Esophagus squamous epithelium (tissue), 5 donors: Measurements from ENCODE around the gene MAD2L1BP. TPM values are rescaled to one million over a fixed set of nuclear protein-coding genes. Genes with fewer than 3 reads are reported as not detected.
A peak's percentile ranks its signal among the peaks of the same experiment; 100 is the strongest.
"Not testable (repeated sequence)": the region's sequence is repeated elsewhere in the genome, so short reads cannot be mapped to it uniquely, and the experiment has no call there.

ENCODE experiments used
- DNase-seq: peaks from one replicate; lab custom pipeline; 2025; lab: John Stamatoyannopoulos, UW
- H3K27ac ChIP-seq, 4 donors: fragments of 200-600 bp; sonication (generic); one replicate each; pipeline ENCODE4 v1.5.1; 2016 to 2019; ENCODE audit warnings: mild to moderate bottlenecking in 1 of 4
- H3K27me3 ChIP-seq, 4 donors: fragments of 200-600 bp; sonication (generic); 1 replicate in 3 of 4; 2 replicates in 1 of 4; pipeline versions ENCODE4 v1.5.1 to v1.6.0; 2017 to 2021; ENCODE audit warnings: antibody characterized with exemption in 1 of 4
- H3K36me3 ChIP-seq, 3 donors: fragments of 200-600 bp; sonication (generic); one replicate each; pipeline ENCODE4 v1.5.1; 2016 to 2019
- H3K4me1 ChIP-seq, 3 donors: fragments of 200-600 bp; sonication (generic); one replicate each; pipeline ENCODE4 v1.5.1; 2017 to 2019
- H3K4me3 ChIP-seq, 4 donors: fragments of 200-600 bp; sonication (generic); 1 replicate in 3 of 4; 2 replicates in 1 of 4; pipeline ENCODE4 v1.5.1; 2016 to 2019; ENCODE audit warnings: mild to moderate bottlenecking in 2 of 4, moderate library complexity in 1 of 4
- H3K9me3 ChIP-seq, 3 donors: fragments of 200-600 bp; sonication (generic); one replicate each; pipeline ENCODE4 v1.5.1; 2016 to 2019
- POLR2A ChIP-seq, 4 donors: fragments of 450-650 bp; IDR thresholded peaks; one replicate each; pipeline ENCODE4 v1.6.1; 2017; ENCODE audit warnings: antibody characterized with exemption in 4 of 4, mild to moderate bottlenecking in 4 of 4, moderate library complexity in 3 of 4
- WGBS, 2 donors: methylation state at CpG; one replicate each; pipeline ENCODE4 v1.1.5; 2018; 5-methylcytosine and 5-hydroxymethylcytosine counted together
- intact Hi-C: fragments of 100-400 bp; cut with DNase I; formaldehyde crosslinking; loops from one replicate; pipeline ENCODE4 v1.15.0; 2022
- total RNA-seq, 4 donors: library from RNA; depleted of rRNA; stranded (reverse); fragments of >200 nt; gene quantifications; one replicate each; pipeline ENCODE4 v1.1.0, GENCODE V29; 2016
- TF ChIP-seq, protein P1 (sequence below), 6 experiments: fragments of 450-650 bp in 4 of 6; fragments of 200-600 bp in 2 of 6; sonication (generic) in 2 of 6; IDR thresholded peaks; one replicate each; pipeline ENCODE4 v1.5.1; 2016 to 2019; ENCODE audit warnings: antibody characterized with exemption in 6 of 6, mild to moderate bottlenecking in 4 of 6, moderate library complexity in 4 of 6
- donor health status: DM: yes; HTN: yes; CAD: no.

Gene MAD2L1BP
- total RNA-seq, 4 donors from 2014 or later = 14.4 to 31.9 (median 22.7) TPM

DNA sequence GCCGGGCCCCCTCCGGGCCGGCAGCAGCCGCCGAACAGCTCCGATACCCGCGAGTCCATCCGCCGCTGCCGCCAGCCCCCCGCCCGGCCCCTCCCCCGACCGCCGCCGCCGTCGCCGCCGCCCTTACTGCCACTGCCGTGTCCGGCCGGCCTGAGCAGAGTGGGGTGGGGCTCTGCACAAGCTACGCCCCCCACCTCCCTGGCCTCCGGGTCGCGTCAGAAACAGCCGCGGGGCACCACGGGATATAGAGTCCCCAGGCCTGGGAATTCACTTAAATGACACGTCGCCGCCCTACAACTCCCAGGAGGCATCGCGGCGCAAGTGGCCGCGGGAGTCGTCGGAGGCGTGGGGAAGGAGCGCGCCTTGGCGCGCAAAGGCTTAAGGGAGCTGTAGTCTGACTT is 6.5 kb upstream of the MAD2L1BP start, which contains the start of gene GTPBP2:
Gene GTPBP2, minus strand, starts transcription at position 161 of the 401 bp plus-strand sequence. Its CDS starts 102 bp downstream, at position 59.
- Histone ChIP-seq H3K27ac (peak within 1 kb of the TSS; percentile 98 to 99 (median 98)), H3K36me3 (peaks cover 17 to 27% (median 20%) of the 10 kb centered on the region in 3 donors), H3K9me3 (no peaks in the 10 kb centered on the region), H3K4me3 (peak within 1 kb of the TSS; percentile 80 to 95 (median 82)), H3K4me1 (peaks cover 18 to 39% (median 19%) of the 10 kb centered on the region in 3 donors), H3K27me3 (no peaks in the 10 kb centered on the region)
- 0% methylated on average over 20 of the region's 46 CpGs; no CpG with 5 or more reads in 1 of the 2 donors for WGBS, 2 donors
- TF ChIP-seq POLR2A (IDR thresholded peaks at IDR 0.05) = peak in 2 of 4 donors; percentile 35 to 50
- TF ChIP-seq, protein P1, sequence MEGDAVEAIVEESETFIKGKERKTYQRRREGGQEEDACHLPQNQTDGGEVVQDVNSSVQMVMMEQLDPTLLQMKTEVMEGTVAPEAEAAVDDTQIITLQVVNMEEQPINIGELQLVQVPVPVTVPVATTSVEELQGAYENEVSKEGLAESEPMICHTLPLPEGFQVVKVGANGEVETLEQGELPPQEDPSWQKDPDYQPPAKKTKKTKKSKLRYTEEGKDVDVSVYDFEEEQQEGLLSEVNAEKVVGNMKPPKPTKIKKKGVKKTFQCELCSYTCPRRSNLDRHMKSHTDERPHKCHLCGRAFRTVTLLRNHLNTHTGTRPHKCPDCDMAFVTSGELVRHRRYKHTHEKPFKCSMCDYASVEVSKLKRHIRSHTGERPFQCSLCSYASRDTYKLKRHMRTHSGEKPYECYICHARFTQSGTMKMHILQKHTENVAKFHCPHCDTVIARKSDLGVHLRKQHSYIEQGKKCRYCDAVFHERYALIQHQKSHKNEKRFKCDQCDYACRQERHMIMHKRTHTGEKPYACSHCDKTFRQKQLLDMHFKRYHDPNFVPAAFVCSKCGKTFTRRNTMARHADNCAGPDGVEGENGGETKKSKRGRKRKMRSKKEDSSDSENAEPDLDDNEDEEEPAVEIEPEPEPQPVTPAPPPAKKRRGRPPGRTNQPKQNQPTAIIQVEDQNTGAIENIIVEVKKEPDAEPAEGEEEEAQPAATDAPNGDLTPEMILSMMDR (IDR thresholded peaks at IDR 0.05) = no peak
- intact Hi-C loops = no loop called here
- DNase-seq = peak; percentile 97

DNA sequence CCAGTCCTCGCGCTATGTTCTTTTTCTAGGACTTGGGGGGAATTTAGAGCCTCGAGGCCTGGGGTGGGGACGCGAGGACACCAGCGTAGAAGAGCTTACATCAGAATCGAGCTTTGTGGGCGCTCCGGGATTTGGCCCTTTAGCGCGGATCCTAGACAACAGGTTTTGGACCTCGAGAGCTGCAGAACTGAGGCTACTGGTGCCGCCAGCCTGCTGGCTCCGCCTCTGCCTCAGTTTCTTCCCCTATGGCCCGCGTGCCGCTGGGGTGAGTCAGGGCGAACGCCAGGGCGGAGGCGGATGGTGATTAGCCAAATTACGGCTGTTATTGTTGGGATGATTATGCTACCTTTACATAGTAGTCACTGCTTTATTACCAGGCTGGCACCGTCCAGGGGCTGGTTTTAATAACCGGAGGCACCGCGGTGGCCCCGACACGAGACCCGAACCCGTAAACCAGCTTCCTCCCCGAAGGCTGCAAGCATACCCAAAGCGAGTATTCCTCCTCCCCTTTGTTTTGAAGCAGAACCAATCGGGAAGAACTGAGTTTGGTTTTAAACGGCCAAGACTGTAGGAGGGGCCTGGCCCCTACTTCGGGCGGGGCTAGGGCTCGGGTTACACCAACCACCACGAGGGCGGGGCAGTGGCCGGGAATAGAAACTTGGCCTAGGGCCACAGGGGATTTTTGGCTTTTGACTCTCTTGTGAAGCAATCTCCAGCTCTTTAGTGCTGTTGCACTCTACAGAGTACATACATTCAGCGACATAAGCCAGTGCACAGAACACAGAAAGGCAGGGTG is 5.9 kb upstream of the MAD2L1BP start:
- intact Hi-C loops = no loop called here
- no peaks in the 10 kb centered on the region for H3K27me3 ChIP-seq
- peak in 3 of 4 donors; percentile 63 to 82 (median 79) for TF ChIP-seq POLR2A (IDR thresholded peaks at IDR 0.05)
- TF ChIP-seq, protein P1 (IDR thresholded peaks at IDR 0.05) = no peak
- H3K9me3 ChIP-seq = no peaks in the 10 kb centered on the region
- peak overlapping the region; percentile 80 to 95 (median 82) for H3K4me3 ChIP-seq
- WGBS, 2 donors = 0 to 1% methylated on average over 10 to 31 of the region's 41 CpGs
- peaks cover 11 to 21% (median 14%) of the 10 kb centered on the region in 3 donors for H3K36me3 ChIP-seq
- H3K27ac ChIP-seq = peak overlapping the region; percentile 98 to 99 (median 98)
- peaks cover 18 to 39% (median 19%) of the 10 kb centered on the region in 3 donors for H3K4me1 ChIP-seq
- peak; percentile 61 for DNase-seq

DNA sequence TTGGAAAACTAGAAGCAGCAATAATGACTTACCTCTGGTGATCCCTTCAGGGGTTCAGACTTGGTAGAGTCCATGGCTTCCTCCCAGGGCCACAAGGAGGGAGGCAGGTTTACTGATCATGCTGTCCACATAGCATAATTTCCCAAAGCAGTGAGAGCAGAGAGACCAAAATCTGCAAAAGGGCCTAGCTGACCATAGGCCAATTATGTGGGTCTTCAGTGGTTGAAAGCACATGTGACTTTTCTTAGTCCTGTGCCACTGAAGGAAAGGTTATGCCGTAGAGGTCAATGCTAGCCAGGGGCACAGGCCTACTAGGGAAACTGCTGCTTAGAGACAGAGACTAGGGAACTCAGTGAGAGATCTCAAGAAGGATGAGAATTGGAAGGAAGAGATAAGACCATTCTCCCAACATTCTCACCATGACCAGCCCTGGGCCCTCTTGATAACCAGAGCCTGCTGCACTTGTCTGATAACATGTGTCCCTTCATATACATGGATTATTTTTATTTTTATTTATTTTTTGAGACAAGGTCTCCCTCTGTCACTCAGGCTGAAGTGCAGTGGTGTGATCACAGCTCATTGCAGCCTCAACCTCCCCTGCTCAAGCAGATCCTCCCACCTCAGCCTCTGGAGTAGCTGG is 4.5 kb upstream of the MAD2L1BP start:
- Histone ChIP-seq H3K9me3 (no peaks in the 10 kb centered on the region), H3K36me3 (peaks cover 0 to 7% (median under 1%) of the 10 kb centered on the region in 3 donors), H3K27me3 (no peaks in the 10 kb centered on the region), H3K4me3 (no peak overlapping the region), H3K4me1 (peaks cover 19 to 44% (median 22%) of the 10 kb centered on the region in 3 donors), H3K27ac (peak overlapping the region in 2 of 4 donors; percentile 15 to 99)
- TF ChIP-seq, protein P1 (IDR thresholded peaks at IDR 0.05) = no peak
- no peak for TF ChIP-seq POLR2A (IDR thresholded peaks at IDR 0.05)
- DNase-seq = no peak
- 88 to 93% methylated on average over 1 of the region's 1 CpG for WGBS, 2 donors
- intact Hi-C loops = no loop called here

DNA sequence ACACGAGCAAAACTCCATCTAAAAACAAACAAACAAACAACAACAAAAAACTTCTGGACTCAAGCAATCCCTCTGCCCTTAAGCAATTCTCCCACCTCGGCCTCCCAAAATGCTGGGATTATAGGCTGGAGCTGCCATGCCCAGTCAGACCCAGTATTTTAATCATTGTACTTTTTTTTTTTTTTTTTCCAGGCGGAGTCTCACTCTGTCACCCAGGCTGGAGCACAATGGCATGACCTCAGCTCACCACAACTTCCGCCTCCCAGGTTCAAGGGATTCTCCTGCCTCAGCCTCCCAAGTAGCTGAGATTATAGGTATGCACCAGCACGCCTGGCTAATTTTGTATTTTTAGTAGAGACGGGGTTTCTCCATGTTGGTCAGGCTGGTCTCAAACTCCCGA is 2.6 kb upstream of the MAD2L1BP start:
- WGBS, 2 donors = 88 to 94% methylated on average over 7 of the region's 7 CpGs
- H3K27ac ChIP-seq, H3K9me3 ChIP-seq, DNase-seq, H3K27me3 ChIP-seq, H3K4me3 ChIP-seq, intact Hi-C loops: not testable (repeated sequence)
- Histone ChIP-seq H3K36me3 (peaks cover 0 to 14% (median 0%) of the 10 kb centered on the region in 3 donors), H3K4me1 (peaks cover 23 to 44% (median 24%) of the 10 kb centered on the region in 3 donors)

DNA sequence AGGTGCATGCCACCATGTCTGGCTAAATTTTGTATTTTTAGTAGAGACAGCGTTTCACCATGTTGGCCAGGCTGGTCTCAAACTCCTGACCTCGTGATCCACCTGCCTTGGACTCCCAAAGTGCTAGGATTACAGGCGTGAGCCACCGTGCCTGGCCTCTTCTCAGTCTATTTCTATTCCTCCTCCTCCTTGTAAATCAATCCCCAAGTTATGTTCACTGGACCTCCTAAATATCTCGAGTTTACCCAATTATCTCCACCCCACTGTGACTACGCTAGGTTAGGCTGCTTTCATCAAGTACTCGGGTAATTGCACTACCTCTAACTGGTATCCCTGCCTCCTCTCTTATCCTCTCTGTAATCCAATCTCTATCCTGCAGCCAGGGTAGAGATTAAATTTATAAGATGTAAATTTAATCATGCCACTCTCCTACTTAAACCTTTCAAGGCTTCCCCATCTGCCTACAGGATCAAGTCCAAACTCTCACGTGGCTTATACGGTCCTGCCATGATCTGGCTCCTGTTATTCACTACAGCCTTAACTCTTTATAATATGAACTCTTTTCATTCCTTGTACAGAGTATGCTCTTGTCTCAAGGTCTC is 837 bp upstream of the MAD2L1BP start:
- no peak for DNase-seq
- 72 to 77% methylated on average over 9 of the region's 9 CpGs for WGBS, 2 donors
- no peaks in the 10 kb centered on the region for H3K27me3 ChIP-seq
- peak overlapping the region in 3 of 4 donors; percentile 83 to 87 (median 87) for H3K27ac ChIP-seq
- TF ChIP-seq POLR2A (IDR thresholded peaks at IDR 0.05) = no peak
- TF ChIP-seq, protein P1 (IDR thresholded peaks at IDR 0.05) = no peak
- no peaks in the 10 kb centered on the region for H3K9me3 ChIP-seq
- H3K4me1 ChIP-seq = peaks cover 19 to 57% (median 24%) of the 10 kb centered on the region in 3 donors
- no peak overlapping the region for H3K4me3 ChIP-seq
- H3K36me3 ChIP-seq = peaks cover 0 to 32% (median 0%) of the 10 kb centered on the region in 3 donors
- intact Hi-C loops = no loop called here
